Pons (tissue), 1 donor: ENCODE measurements around the gene OVOL2.
"Not testable (repeated sequence)": the region's sequence is repeated elsewhere in the genome, so short reads cannot be mapped to it uniquely, and the experiment has no call there.

Experiments used
- DNase-seq: peaks from one replicate; pipeline ENCODE4 v3.0.0-alpha.2; 2016; ENCODE audit warnings: low spot score

Gene OVOL2

DNA sequence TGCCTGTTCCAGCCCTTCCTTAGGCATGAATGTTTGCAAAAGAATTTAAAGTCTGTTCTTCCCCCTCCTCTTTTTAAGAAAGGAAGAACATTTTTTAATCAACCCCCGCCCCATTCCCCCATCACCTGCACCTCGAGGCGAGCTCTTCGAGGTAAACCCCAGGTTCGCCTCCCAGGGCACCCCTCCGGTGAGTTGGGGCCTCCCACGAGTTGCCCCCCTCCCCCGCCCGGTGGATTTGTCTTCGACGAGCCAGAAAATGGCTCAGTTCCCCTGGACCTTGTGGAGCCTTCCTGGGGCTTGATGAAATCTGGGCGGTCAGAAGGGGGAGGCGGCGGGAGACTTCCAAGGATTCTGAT, 256 bp upstream of the OVOL2 start:
- no peak for DNase-seq

DNA sequence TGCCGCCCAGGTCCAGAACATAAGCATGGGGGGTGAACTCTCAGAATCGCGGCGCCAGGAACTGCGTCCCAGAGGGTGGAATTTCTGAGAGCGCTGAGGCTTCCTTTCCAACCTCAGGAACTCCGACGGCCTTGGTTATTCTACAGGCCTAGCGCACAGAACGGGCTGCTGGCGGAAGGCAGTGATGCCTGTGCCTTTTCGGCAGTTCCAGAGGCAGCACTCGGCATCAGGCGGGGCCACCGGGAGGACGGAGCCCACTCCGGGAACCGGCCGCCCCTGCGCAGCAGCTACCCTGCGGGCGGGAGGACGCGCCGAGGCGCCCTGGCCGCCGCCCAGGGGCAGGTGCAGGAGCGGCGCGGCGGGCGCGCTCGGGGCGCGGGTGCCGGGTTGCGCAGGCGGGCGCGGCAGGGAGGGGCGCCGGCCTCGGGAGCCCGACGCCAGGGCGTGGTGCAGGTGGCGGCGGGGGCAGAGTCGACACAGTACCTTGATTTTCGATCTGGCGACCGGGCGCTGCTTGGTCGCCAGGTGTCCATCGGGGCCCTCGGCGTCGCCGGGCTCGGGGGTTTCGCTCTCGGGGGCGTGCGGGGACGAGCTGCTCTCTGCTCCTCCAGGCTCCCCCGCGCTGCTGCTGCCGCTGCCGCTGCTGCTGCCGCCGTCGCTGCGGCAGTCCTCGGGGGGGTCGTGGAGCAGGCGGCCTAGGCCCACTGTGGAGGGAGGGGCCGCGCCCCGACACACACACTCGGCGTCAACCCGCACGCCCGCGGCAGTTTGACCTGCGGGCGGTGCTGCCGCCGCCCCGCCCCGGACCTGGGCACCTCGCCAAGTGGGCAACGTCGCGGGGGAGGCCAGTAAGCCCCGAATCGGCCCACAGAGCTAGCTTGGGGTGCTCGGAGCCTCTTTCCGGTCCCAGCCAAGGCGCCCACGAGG, 1.3 kb downstream of the OVOL2 start:
- DNase-seq = no peak

DNA sequence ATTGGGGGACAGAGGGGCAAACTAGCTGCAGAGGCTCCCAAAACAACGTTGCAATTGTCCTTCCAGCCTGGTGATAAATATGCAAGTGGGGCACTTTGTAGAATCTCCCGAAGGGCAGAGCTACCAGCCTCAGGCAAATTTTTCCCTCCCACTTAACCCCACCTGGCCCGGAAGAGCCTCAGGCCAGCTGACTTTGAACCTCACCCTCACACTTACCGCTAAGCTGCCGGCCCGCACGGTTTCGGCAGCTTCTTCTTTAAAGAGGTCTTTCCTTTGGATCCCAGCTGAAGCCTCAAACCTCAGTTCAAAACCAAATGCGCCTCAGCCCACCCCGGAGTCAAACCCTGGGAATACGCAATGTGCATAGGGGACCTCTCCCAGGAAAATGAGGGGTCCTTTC, 2.5 kb downstream of the OVOL2 start:
- no peak for DNase-seq

DNA sequence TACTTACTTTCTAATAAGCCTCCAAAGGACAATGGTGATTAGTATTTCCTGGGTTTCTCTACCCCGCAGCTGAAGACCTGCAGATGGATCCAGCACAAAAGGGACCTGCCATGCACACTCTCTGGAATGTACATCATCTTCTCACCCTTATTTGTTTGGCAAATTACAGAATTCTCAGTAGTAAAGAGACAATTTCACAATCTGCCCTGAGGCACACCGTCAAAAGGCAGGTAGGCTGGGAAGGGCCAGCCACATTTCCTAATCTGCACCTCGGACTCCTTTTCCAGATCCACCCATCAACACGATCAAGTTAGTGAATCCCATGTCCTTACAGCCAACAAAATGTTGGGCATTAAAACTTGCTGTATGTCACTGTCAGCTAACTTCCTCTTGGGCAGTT, 4.9 kb downstream of the OVOL2 start:
- DNase-seq = no peak

DNA sequence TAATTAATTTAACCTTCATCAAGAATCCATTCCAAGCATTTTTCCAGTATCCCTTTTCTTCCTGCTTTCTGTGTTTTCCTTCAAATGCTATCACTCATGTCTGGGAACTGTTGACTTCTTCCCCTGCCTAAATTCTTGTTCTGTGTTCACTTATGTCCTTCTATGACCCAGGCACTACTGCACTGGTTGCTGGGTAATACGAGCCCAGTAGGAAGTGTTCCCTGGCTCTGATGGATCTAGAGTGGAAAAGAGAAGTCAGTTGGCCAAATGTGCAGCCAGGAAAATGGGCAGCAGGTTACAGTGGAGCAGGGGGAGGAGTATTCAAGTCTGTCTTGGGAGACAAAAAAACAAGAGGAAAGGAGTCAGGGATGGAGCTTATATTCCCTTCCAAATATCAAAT, 7.1 kb downstream of the OVOL2 start:
- DNase-seq = no peak

DNA sequence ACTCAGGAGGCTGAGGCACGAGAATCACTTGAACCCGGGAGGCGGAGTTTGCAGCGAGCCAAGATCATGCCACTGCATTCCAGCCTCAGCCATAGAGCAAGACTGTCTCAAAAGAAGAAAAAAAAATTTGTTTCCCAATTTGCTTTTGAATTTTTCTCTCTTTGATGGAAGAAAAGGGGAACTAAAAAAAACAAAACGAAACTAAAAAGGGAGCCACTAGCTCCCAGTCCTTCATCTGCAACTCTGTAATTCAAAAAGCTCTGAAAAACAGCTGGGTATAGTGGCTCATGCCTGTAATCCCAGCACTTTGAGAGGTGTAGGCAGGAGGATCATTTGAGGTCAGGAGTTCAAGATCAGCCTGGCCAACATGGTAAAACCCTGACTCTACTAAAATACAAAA, 9.5 kb downstream of the OVOL2 start:
- no peak for DNase-seq

DNA sequence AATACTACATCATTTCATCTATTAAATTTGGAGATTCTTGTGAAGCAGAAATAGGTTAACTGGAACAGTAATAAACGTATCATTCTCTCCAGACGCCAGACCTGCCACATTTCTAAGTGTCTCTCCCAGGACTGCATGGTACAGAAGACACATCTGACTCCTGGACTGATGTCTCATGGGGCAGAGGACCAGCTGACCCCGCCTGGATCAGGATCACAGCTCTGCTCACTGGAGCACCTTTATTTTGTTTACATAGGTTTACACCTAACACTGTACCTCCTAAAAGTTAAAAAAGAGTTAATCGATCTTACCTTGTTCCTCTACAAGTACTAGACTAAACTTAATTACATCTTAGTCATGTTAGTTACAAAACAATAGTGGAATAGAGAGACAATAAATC, 11.2 kb downstream of the OVOL2 start:
- DNase-seq = no peak

DNA sequence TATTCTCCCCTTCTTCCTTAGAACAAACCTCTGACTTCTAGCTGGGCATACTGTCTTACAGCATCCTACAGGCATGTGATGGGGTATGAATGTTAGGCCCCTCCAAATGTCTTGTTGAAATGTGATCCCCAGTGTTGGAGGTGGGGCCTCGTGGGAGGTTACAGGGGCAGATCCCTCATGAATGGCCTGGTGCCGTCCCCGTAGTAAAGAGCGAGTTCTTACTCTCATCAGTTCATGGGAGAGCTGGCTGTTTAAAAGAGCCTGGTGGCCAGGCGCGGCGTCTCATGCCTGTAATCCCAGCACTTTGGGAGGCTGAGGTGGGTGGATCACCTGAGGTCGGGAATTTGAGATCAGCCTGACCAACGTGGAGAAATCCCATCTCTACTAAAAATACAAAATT, 15.5 kb downstream of the OVOL2 start:
- no peak for DNase-seq

DNA sequence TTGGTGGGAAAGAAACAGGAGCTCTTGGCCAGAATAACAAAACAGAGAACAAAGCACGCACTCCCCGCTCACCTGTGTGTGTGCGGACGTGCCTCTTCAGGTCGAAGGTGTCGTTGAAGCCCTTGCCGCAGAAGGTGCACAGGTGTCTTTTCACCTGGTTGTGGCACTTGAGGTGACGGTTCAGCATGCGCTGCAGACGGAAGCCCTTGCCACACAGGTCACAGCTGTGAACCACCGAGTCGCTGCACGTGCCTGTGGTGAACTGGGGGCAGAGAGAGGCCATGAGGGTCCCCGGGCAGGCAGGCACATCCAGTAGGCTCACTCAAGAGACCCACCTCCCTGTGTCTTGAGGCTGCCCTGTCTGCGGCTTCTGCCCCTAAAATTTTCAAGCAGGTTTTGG, 16.3 kb downstream of the OVOL2 start:
- DNase-seq = no peak

DNA sequence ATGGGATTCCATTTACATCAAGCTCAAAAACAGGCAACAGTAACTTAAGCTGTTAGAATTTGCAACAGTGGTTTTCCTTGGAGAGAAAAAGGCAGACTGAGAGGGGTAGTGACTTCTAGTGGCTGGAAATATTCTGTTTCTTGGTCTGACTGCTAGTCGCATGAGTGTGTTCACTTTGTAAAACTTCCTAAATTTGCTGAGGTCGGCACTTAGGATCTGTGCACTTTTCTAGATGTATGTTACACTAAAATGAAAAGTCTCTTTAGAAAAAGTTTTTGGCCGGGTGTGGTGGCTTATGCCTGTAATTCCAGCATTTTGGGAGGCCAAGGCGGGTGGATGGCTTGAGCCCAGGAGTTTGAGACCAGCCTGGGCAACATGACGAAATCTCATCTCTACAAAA, 18.7 kb downstream of the OVOL2 start:
- no peak for DNase-seq

DNA sequence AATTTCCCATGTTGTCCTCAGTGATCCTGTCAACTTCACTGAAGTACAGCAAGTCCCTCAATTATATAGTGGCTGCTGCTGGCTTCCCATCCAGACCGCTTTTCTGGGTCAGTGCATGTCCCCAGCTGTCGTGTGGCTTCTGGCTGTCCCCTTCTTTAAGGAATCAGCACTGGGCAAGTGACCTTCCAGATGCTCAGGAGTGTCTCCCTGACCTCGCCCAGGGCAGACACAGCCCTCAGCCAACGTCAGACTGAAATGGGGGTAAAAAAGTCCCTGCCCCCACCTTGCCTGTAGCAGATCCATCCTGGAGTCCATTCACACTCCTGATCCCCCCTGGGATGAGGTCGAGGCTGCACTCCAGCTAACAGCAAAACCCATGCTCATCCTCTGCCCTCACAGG, 23.7 kb downstream of the OVOL2 start:
- DNase-seq = no peak

DNA sequence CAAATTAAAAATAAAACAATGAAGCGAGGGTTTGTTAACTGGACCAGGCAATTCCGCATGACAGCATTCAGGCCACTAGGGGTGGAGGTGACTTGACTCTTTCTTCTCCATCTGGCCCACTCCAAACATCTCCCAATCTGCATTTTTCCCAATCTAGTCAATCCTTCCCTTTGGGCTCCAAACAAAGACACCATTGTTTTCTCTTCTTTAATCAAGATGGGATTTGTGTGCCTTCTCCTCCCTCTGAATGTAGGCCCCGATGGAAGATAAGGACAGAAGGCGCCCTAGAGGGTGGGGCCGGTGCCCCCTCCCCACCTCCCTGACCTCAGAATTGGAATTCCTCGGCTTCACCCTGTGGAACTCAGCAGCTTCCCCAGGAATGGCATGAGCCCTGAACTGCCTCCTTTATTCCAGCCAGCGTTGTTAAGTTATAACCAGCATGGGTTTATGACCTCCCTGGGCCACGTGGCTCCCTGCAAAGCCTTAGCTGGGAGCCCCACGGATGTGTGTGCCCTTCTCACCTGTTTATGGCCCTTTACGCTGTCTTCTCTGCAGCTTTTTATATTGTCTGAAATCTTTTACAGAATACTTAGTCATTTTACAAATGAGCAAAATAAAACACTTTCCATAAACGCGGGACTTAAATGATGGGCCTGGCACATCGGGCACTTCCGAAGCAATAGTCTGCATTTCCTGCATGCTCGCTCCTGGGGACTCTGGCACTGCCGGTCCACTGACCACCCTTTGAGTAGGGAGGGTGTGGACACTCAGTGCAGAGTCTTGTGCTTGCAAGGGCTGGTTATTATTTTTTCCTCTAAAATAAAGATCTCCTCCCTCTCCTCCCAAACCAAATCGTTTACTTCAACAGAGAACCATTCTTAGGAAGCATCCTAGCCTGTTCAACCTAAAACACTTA, 24.5 kb downstream of the OVOL2 start:
- no peak for DNase-seq

DNA sequence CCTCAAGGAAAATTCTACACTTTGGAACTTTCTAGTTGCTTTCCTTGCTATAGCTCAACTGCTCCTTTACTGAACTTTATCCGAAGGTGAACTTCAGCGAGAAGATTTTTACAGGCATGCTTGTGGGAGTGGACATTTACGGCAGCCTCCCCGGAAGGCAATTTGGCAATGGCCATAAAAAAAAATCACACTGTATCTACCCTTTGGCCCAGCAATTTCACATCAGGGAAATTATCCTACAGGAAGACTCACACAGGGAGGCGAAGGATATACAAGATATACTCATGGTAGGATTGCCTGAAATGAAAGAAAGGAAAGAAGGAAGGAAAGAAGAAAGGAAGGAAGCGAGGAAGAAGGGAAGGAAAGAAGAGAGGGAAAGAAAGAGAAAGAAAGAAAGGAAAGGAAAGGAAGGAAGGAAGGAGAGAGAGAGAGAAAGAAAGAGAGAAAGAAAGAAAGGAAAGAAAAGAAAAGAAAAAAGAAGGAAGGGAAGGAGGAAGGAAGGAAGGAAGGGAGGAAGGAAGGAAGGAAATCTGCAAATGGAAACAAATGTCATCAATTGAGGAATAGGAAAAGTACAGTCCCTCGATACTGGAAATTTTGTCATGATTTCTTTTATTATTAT, 25.7 kb downstream of the OVOL2 start:
- no peak for DNase-seq

DNA sequence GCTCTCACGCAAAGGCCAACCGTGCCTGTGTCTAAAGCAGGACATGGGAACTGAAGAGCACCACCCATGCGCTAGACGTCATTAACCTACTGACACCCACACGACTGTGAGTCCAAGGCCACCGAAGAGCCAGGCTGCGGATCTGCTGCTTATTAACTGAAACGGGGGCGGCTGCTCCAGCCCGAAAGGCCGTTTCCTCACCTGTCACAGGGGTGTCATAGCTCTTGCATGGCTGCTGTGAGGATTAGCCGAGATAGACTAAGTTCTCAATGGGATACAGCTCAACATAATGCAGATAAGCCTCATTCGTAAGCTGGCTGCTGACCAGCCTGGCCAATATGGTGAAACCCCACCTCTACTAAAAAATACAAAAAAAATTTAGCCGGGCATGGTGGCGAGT, 26.7 kb downstream of the OVOL2 start:
- no peak for DNase-seq

DNA sequence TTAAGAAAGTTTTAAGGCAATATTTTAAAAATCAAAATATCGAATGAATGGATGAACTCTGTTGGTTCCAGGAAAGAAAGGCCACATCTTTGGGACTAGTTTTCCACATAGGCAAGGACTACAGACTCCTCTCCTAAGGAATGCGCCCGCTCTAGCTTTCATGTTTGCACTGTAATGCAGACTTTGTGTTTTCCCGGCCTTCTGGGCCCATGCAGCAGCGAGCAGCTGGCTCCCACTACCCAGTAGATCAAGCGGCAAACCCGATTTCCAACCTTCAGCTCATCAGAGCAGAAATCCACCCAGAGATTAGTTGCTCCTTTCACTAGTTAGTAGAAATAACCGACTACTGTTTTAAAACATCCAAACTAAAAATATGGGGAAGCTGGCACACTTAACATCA, 27.7 kb downstream of the OVOL2 start:
- no peak for DNase-seq

DNA sequence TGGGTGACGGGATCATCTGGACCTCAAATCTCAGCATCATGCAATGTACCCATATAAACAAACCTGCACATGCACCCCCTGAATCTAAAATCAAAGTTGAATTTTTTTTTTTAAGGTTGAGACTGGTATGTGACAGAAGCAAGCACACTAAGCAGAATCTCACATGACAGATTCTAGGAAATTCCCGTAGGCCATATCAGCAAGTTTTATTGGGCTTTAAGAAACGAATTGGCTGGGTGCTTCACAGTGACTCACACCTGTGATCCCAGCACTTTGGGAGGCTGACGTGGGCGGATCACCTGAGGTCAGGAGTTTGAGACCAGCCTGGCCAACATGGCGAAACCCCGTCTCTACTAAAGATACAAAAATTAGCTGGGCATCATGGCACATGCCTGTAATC, 30.7 kb downstream of the OVOL2 start:
- not testable (repeated sequence) for DNase-seq

DNA sequence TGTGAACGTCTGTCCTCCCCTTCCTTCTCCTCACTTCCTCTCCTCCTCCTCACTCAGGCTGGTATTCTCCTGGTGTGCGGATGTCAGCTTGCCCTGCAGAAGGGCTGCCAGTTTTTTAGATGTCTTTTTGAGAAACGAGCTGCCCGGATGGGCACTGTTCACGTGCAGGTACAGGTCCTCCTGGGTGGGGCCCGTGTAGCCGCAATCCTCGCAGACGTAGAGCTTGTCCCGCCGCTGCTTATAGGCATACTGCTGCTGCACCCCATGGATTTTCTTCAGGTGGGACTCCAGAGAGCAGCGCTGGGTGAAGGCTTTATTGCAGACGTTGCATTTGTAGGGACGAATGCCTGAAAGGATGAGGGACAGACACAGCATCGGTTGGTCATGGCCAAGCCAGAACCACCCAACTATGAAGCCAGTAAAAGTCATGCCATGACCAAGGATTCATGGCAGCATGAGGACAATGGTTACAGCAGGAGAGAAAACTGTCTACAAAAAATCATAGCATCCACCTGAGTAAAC, 33.0 kb downstream of the OVOL2 start:
- no peak for DNase-seq

DNA sequence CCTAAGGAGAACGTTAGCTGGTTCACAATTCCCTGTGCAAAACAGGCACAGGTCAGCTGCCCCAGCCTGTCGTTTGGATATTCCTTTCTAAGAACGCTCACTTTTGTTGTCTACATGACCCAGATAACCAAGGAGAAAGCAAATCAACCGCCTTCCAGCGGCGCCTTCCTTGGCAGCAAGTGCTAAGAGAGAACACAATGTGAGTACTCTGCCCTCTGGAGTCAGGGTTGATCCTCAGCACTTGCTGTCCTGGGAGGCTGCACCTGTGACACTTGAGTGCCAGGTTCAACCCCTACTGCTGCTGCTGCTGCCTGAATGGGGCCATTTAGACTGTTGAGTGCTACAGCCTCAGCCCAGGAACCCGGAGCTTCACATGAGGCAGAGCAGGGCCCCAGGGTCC, 36.8 kb downstream of the OVOL2 start:
- DNase-seq = no peak

DNA sequence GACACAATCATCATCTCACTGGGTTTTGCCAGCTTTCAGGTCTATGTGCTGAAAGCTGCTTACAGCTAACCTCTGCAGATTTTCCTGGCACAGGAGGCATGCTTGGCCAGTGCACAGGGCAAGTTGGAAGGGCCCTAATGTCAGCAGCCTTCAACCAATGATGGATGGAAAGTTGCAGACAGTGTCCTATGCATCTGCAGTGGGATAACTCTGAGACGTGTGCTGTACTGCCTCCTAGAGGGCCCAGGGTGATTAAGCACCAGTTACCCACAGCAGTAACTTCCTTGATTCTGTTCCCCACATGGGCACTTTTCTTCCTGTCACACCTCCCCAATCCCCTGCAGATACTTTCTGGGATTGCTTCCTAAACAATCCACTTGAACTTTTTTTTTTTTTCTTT, 38.6 kb downstream of the OVOL2 start:
- peak; percentile 24 for DNase-seq

DNA sequence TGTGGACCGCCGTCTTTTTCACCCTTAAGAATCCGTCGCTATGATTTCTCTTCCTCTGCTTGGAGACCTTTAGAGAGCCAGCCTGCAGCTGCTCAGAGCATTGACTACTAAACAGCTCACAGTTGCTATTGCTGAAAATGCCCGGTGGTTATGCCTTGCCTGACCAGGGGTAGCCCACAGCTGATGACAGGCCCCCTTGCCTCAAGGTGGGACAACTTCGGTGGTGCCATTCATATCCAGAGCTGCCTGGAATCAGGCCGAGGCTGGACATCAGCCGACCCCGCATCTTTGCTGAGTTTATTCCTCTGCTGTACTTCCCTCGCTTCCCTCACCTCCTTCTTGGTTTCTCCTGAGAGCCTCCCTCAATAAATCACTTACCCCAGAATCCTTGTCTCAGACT, 39.6 kb downstream of the OVOL2 start:
- no peak for DNase-seq

DNA sequence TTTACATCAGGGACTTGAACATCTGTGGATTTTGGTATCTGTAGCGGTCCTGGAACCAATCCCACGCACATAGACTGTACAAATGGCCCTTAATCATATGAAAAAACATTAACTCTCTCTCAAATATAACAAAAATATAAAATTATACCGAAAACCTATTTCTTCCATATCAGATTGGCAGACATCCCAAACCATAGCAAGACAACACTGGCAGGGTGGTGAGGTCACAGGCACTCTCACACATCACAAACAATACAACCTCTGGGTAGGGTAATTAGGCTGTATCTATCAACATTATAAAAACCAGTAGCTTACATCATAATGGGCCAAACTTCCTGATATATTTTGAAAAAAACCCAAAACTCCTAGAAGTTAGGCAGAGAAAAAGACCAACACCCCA, 40.9 kb downstream of the OVOL2 start:
- DNase-seq = no peak

DNA sequence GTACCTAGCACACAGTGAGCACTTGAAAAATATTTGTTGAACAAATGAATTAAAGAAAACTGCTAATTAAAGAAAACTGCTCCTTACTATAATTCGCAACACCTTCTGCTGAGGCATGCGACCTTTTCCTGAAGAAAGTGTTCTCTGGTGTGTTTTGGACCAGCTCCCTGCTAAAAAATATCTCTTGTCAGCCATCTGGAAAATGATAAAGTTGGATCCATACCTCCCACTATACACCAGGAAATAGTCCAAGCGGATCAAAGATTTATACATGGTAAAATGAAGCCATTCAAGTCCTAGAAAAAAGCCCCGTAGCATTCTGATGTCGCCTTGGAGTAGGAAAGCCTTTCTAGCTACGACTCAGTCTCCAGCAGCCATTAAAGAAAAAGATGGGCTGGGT, 43.3 kb downstream of the OVOL2 start:
- DNase-seq = no peak

DNA sequence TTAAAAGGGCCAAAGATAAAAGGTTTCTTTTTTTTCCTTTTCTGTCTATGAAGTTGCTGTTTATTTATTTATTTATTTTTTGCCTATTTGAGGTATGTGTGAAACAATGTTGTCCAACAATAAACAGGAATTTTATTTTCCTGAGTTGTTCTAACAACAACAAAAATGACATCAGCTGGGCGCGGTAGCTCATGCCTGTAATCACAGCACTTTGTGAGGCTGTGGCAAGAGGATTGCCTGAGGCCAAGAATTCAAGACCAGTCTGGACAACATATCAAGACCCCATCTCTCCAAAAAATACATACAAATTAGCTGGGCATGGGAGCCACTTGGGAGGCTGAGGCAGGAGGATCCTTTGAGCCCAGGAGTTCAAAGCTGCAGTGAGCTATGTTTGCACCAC, 44.8 kb downstream of the OVOL2 start:
- DNase-seq = no peak
